Prostate gland (tissue), 2 donors: ENCODE measurements around the gene DAD1. TPM values are rescaled to one million over a fixed set of nuclear protein-coding genes. Genes with fewer than 3 reads are reported as not detected.

Experiments
- DNase-seq: peaks from one replicate; pipeline ENCODE4 v3.0.0-alpha.2; 2019; ENCODE audit warnings: low spot score
- H3K27ac ChIP-seq, 2 donors: fragments of 200-600 bp; sonication (generic); 2 replicates each; pipeline ENCODE4 v1.5.1; 2017 to 2019
- H3K27me3 ChIP-seq: fragments of 200-600 bp; sonication (generic); replicated peaks from 2 replicates; pipeline ENCODE4 v1.5.1; 2019; ENCODE audit not compliant: insufficient read depth
- H3K36me3 ChIP-seq, 2 donors: fragments of 200-600 bp; sonication (generic); 1 replicate in 1 of 2; 2 replicates in 1 of 2; pipeline versions ENCODE4 v1.5.1 to v1.8.1; 2017 to 2019
- H3K4me1 ChIP-seq: fragments of 200-600 bp; sonication (generic); replicated peaks from 2 replicates; pipeline ENCODE4 v1.5.1; 2019
- H3K4me3 ChIP-seq, 2 donors: fragments of 200-600 bp; sonication (generic); 2 replicates each; pipeline ENCODE4 v1.5.1; 2017 to 2019
- H3K9me3 ChIP-seq: fragments of 200-600 bp; sonication (generic); 2 replicates; pipeline ENCODE4 v1.5.1; 2017
- CTCF ChIP-seq, 4 experiments: fragments of 200-600 bp in 2 of 4; fragments of 450-650 bp in 2 of 4; sonication (generic) in 2 of 4; IDR thresholded peaks; 1 replicate in 3 of 4; 2 replicates in 1 of 4; pipeline ENCODE4 v1.5.1; 2016 to 2019; ENCODE audit warnings: antibody characterized with exemption in 4 of 4, mild to moderate bottlenecking in 2 of 4, moderate library complexity in 2 of 4
- POLR2A ChIP-seq: fragments of 450-650 bp; IDR thresholded peaks from one replicate; pipeline ENCODE4 v1.6.1; 2016; ENCODE audit warnings: antibody characterized with exemption, mild to moderate bottlenecking
- POLR2AphosphoS5 ChIP-seq: sonication (generic); formaldehyde crosslinking; IDR thresholded peaks from one replicate; pipeline ENCODE4 v1.6.1; 2017; ENCODE audit warnings: antibody characterized with exemption
- WGBS: methylation state at CpG from one replicate; pipeline ENCODE4 v1.1.5; 2018; 5-methylcytosine and 5-hydroxymethylcytosine counted together
- intact Hi-C: fragments of 100-400 bp; cut with DNase I; formaldehyde crosslinking; loops from one replicate; pipeline ENCODE4 v1.14.2; 2022
- total RNA-seq, 2 donors: library from RNA; depleted of rRNA; stranded (reverse); fragments of >200 nt; gene quantifications; one replicate each; pipeline ENCODE4 v1.1.0, GENCODE V29; 2016

Gene DAD1
- total RNA-seq, 2 donors from 2014 or later = 231 to 289 TPM

DNA sequence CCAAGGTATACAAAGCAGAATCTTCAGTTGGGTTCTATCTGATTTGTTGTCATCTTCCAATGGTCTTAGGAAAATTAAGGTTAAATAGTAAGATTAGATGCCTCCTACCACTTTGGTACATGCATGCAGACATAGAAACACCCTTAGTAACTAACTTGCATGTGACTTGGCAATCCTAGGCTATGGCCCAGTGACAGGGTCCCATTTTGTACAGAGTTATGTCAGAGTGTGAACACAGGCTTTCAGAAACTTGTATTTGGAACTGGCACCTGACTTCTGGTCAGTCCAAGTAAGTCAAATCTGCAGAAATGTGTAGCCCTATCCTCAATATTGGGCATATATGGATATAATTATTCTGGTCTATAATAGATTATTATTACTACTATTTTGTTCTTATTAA lies 53.1 kb downstream of the DAD1 start:
- no peaks in the 10 kb centered on the region for H3K9me3 ChIP-seq
- no peak overlapping the region for H3K27ac ChIP-seq
- TF ChIP-seq CTCF (IDR thresholded peaks at IDR 0.05) (no peak), POLR2A (no peak), POLR2AphosphoS5 (no peak)
- no peaks in the 10 kb centered on the region for H3K27me3 ChIP-seq
- H3K36me3 ChIP-seq = no peaks in the 10 kb centered on the region
- intact Hi-C loops = no loop called here
- DNase-seq = no peak
- no peaks in the 10 kb centered on the region for H3K4me1 ChIP-seq
- no peak overlapping the region for H3K4me3 ChIP-seq

DNA sequence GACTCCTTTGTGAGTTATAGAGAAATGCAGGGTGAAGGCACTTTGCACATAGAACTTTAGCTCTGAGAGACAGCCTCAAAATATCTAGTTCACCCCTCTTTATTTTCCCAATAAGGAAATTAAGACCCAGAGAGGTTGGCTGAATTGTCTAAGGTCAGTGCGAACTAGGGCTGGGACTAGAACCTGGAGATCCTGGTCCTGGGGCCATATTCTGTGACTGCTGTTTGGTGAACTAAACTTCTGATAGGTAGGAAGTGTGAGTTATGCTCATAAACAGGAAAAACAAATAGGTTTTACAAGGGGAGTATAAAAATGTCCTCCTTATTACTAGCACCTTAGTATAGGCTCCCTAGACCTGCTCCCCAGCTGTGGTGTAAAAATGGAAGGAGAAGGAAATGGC lies 53.9 kb downstream of the DAD1 start:
- Histone ChIP-seq H3K9me3 (no peaks in the 10 kb centered on the region), H3K4me1 (no peaks in the 10 kb centered on the region), H3K27me3 (no peaks in the 10 kb centered on the region), H3K27ac (no peak overlapping the region), H3K36me3 (no peaks in the 10 kb centered on the region), H3K4me3 (no peak overlapping the region)
- intact Hi-C loops = no loop called here
- DNase-seq = no peak
- TF ChIP-seq CTCF (IDR thresholded peaks at IDR 0.05) = no peak
- no peak for TF ChIP-seq POLR2AphosphoS5
- no peak for TF ChIP-seq POLR2A
- 95% methylated on average over 1 of the region's 1 CpG for WGBS

- H3K36me3 ChIP-seq = no peaks in the 10 kb centered on the region
- no peaks in the 10 kb centered on the region for H3K4me1 ChIP-seq
- intact Hi-C loops = no loop called here
- no peaks in the 10 kb centered on the region for H3K27me3 ChIP-seq
- 98% methylated on average over 5 of the region's 5 CpGs for WGBS
- H3K9me3 ChIP-seq = no peaks in the 10 kb centered on the region
- H3K4me3 ChIP-seq = no peak overlapping the region
- TF ChIP-seq POLR2AphosphoS5 (no peak), POLR2A (no peak), CTCF (IDR thresholded peaks at IDR 0.05) (no peak)
- DNase-seq = no peak
- no peak overlapping the region for H3K27ac ChIP-seq
Measured at GRCh38 chr14:22534547-22534946, 54.5 kb downstream of the DAD1 start.

DNA sequence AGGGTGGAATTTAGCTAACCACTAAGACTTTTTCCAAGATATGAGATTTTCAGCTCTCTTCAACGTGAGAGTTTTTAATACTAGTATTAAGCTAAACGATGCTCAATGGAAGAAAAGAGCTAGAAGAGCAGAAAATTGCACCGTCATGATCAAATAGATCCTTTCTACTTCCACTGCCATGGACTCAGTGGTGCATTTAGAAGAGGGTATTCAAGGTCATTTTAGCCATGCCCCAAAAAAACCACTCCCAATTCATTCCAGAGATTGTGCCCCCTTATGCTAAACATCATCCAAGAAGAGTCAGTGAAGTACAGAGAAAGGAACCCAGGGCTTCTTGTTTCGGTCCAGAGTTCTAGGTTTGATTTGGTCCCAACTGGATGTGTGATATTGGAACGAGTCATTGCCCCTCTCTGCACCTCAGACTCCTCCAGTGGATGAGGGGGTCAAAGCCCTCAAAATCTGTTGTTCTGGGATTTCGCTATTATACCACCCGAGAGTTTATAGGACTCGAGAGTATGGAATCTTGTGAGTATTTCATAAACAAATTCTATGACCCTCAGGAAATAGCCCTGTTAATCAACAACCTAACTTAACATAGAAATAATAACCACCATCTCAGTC lies 55.2 kb downstream of the DAD1 start:
- no peak overlapping the region for H3K27ac ChIP-seq
- WGBS = 94% methylated on average over 8 of the region's 8 CpGs
- no peaks in the 10 kb centered on the region for H3K36me3 ChIP-seq
- H3K27me3 ChIP-seq = no peaks in the 10 kb centered on the region
- intact Hi-C loops = no loop called here
- no peak for DNase-seq
- no peaks in the 10 kb centered on the region for H3K9me3 ChIP-seq
- H3K4me3 ChIP-seq = no peak overlapping the region
- H3K4me1 ChIP-seq = no peaks in the 10 kb centered on the region
- TF ChIP-seq POLR2AphosphoS5 (no peak), POLR2A (no peak), CTCF (IDR thresholded peaks at IDR 0.05) (no peak)

GRCh38 chr14:22533057-22533704 lies 55.8 kb downstream of the DAD1 start:
- Histone ChIP-seq H3K36me3 (no peaks in the 10 kb centered on the region), H3K27ac (no peak overlapping the region), H3K9me3 (no peaks in the 10 kb centered on the region), H3K27me3 (no peaks in the 10 kb centered on the region), H3K4me1 (no peaks in the 10 kb centered on the region), H3K4me3 (no peak overlapping the region)
- intact Hi-C loops = no loop called here
- no peak for DNase-seq
- 87% methylated on average over 2 of the region's 2 CpGs for WGBS
- TF ChIP-seq POLR2A (no peak), POLR2AphosphoS5 (no peak), CTCF (IDR thresholded peaks at IDR 0.05) (no peak)
